ENCODE measurements around the gene IRX4.

The IRX4 gene

DNA sequence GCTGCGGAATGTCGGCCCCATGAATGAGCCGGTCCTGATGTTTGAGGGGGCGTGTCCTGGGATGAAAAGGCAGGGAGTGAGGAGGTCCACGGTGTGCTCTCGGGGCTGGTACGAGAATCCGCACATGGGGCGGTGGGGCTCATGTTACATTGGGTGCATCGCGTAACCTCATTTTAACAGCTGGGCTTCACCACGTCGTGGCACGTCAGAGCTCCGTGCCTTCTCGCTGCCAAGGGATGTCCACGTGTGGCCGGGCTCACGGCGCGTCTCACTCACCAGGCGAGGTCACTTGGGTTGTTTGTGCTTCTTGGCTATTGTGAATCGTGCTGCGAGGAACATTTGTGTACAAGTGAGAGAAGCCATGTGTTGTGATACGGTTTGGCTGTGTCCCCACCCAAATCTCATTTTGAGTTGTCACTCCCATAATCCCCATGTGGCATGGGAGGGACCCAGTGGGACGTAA is 29.1 kb upstream of the IRX4 start:
- Histone ChIP-seq H3K4me1 (ENCODE audit: insufficient read depth, low read length) (no peaks in the 10 kb centered on the region), H3K36me3 (ENCODE audit: insufficient read depth, low read length) (no peaks in the 10 kb centered on the region), H3K9ac (ENCODE audit: low read length) (no peak overlapping the region), H3K4me3 (ENCODE audit: low read depth in 1 of 2, low read length in 2 of 2) (no peak overlapping the region), H3K27ac (ENCODE audit: low read depth, low read length) (no peak overlapping the region), H3K27me3 (ENCODE audit: control insufficient read depth in 1 of 2, insufficient read depth in 2 of 2, low read length in 2 of 2) (no peaks in the 10 kb centered on the region), H3K9me3 (ENCODE audit: low read length) (no peaks in the 10 kb centered on the region)

DNA sequence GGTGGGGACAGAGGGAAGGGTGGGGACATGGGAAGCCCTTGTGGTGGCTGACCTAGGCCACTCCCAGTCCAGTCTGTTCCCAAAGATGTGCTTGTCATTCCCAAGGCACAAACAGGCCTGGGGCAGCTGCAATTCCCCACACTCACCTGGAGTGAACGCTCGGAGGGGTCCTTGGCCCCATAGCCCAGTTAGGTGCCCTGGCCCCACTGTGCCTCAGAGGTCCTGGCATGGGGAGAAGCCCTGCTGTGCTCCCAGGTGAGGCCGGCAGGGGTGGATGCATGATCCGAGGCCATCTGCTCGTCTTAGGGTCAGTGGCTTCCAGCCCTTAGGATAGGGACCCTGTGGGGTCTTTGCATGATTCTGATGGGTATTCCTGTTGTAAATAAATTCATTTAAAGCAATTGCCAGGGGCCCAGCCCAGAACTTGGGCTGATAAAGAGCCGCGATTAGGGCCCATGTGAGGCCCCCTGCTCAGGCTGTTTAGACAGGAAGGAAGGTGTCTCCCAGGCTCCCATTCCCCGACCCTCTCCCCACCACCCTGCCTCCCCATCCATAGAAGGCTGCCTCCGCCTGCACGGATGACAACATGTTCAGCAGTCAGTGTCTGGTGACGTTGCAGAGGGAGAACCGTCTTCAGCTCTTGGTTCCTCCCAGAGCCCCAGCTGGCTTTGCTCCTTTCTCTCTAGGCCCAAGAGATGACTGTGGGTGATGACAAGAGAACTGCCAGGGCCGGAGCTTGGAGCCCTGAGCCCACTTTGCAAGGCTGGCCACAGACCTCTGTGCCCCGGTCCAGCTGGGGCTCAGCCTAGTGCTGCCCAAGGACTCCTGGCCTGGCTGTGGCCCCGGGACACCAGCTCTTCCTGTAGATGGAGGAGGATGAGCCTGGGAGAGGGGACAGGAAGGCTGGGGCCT is 28.4 kb upstream of the IRX4 start:
- Histone ChIP-seq H3K27ac (ENCODE audit: low read depth, low read length) (no peak overlapping the region), H3K36me3 (ENCODE audit: insufficient read depth, low read length) (no peaks in the 10 kb centered on the region), H3K4me3 (ENCODE audit: low read depth in 1 of 2, low read length in 2 of 2) (no peak overlapping the region)

DNA sequence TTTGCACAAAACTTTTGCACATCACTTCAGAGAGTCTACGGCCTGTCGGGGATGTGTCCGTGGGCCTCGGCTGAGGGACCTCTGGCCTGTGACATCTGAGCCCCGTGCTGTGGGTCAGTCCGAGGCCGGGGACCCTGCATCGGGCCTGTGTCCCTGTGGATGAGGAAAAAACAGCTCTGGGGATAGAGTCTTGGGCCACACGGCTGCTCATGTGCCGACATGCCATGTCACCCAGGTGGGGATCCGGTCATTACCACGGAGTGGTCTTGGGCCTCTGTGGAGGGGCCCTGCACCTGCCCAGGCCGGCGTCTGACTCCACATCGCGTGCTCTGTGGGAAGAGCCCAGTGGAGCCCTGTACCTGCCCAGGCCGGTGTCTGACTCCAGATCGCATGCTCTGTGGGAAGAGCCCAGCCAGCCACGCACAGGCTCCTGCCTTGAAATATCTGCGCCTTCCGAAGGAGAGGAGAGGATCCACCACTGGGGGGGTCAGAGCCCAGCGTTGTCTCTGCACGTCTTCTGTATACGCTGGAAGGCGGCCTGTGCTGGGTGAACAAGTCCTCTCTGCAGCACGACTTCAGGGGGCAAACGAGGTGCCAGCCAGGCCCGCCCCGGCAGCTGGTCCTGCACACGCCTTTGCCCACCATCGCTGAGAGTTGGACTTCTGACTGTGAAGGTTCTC is 27.5 kb upstream of the IRX4 start:
- Histone ChIP-seq H3K9me3 (ENCODE audit: low read length) (no peaks in the 10 kb centered on the region), H3K4me1 (ENCODE audit: insufficient read depth, low read length) (no peaks in the 10 kb centered on the region), H3K27ac (ENCODE audit: low read depth, low read length) (no peak overlapping the region), H3K4me3 (ENCODE audit: low read depth in 1 of 2, low read length in 2 of 2) (no peak overlapping the region), H3K27me3 (ENCODE audit: control insufficient read depth in 1 of 2, insufficient read depth in 2 of 2, low read length in 2 of 2) (no peaks in the 10 kb centered on the region), H3K36me3 (ENCODE audit: insufficient read depth, low read length) (no peaks in the 10 kb centered on the region), H3K9ac (ENCODE audit: low read length) (no peak overlapping the region)

More for the DNA sequence above, 28.4 kb upstream of the IRX4 start:
- no peaks in the 10 kb centered on the region for H3K9me3 ChIP-seq (ENCODE audit: low read length)
- H3K9ac ChIP-seq (ENCODE audit: low read length): no peak overlapping the region
- no peaks in the 10 kb centered on the region for H3K4me1 ChIP-seq (ENCODE audit: insufficient read depth, low read length)
- H3K27me3 ChIP-seq (ENCODE audit: control insufficient read depth in 1 of 2, insufficient read depth in 2 of 2, low read length in 2 of 2): no peaks in the 10 kb centered on the region

DNA sequence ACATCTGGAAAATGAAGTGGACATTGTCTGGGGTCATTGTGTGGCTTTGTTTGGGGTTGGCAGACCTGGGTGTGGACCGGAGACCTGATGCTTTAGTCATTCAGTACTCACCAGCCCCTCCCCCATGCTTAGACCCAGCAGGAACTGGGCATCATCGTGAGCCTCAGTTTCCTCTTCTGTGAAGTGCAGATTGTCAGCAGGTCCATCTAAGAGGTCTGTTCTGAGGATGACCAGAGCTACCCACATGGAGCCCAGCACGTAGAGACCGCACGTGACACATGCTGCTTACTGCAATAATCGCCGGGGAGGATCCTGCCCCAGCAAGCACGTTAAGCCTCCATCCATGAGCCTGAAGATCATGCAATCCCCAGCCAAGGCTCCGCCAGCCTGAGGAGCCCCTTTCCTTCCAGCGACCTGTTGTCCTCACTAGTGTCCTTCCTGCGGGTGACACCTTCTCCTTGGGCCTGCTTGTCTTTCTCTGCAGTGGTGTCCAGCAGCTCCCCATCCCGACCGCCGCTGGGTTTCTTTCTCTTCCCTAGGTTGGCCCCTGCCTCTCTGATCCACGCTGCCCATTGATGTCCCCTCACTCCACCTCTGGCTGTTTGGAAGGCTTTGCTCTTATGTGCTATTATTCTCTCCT is 26.7 kb upstream of the IRX4 start:
- H3K9ac ChIP-seq (ENCODE audit: low read length): no peak overlapping the region
- H3K4me3 ChIP-seq (ENCODE audit: low read depth in 1 of 2, low read length in 2 of 2): no peak overlapping the region
- no peaks in the 10 kb centered on the region for H3K9me3 ChIP-seq (ENCODE audit: low read length)
- H3K36me3 ChIP-seq (ENCODE audit: insufficient read depth, low read length): no peaks in the 10 kb centered on the region
- H3K27ac ChIP-seq (ENCODE audit: low read depth, low read length): no peak overlapping the region
- no peaks in the 10 kb centered on the region for H3K4me1 ChIP-seq (ENCODE audit: insufficient read depth, low read length)
- H3K27me3 ChIP-seq (ENCODE audit: control insufficient read depth in 1 of 2, insufficient read depth in 2 of 2, low read length in 2 of 2): no peaks in the 10 kb centered on the region

DNA sequence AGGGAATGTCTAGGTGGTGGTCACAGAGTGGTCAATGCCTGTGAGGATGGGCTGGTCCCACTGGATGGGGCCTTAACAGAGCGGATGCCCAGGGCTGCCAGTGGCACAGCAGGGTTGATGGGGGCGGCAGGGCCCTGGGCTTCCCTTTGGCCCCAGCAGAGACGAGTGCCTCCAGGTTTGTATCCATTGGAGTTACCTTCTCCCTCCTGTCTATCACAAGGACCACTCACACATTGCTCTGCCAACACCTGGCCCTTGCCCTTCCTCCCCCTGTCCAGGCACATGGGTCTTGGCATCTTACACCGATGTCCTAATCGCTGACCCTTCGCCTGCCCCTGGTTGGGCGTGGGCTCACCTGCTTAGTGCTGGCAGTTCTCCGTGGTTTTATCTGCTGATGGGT is 26.2 kb upstream of the IRX4 start:
- H3K9ac ChIP-seq (ENCODE audit: low read length): no peak overlapping the region
- H3K27me3 ChIP-seq (ENCODE audit: control insufficient read depth in 1 of 2, insufficient read depth in 2 of 2, low read length in 2 of 2): no peaks in the 10 kb centered on the region
- H3K9me3 ChIP-seq (ENCODE audit: low read length): no peaks in the 10 kb centered on the region
- H3K36me3 ChIP-seq (ENCODE audit: insufficient read depth, low read length): no peaks in the 10 kb centered on the region
- no peak overlapping the region for H3K27ac ChIP-seq (ENCODE audit: low read depth, low read length)
- no peak overlapping the region for H3K4me3 ChIP-seq (ENCODE audit: low read depth in 1 of 2, low read length in 2 of 2)
- H3K4me1 ChIP-seq (ENCODE audit: insufficient read depth, low read length): no peaks in the 10 kb centered on the region

DNA sequence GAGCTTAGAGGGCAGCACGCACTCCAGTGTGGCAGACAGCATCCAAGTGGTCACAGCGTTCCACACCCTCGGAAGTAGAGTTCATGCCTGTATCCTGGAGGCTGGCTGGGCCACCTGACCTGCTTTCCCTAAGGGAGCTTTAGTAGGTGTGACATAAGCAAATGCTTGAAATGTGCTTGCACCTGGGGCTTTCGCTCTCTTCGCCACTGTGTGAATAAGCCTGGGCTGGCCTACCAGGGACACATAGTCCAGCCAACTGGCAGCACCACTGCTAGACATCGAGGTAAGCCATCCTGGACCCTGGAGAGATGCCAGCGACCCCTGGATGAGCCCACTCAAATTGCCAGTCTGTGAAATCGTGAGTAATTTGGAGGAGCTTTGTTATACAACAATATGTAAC is 24.9 kb upstream of the IRX4 start:
- Histone ChIP-seq H3K27me3 (ENCODE audit: control insufficient read depth in 1 of 2, insufficient read depth in 2 of 2, low read length in 2 of 2) (no peaks in the 10 kb centered on the region), H3K4me1 (ENCODE audit: insufficient read depth, low read length) (no peaks in the 10 kb centered on the region), H3K9ac (ENCODE audit: low read length) (no peak overlapping the region), H3K36me3 (ENCODE audit: insufficient read depth, low read length) (no peaks in the 10 kb centered on the region), H3K4me3 (ENCODE audit: low read depth in 1 of 2, low read length in 2 of 2) (no peak overlapping the region), H3K27ac (ENCODE audit: low read depth, low read length) (no peak overlapping the region), H3K9me3 (ENCODE audit: low read length) (no peaks in the 10 kb centered on the region)

DNA sequence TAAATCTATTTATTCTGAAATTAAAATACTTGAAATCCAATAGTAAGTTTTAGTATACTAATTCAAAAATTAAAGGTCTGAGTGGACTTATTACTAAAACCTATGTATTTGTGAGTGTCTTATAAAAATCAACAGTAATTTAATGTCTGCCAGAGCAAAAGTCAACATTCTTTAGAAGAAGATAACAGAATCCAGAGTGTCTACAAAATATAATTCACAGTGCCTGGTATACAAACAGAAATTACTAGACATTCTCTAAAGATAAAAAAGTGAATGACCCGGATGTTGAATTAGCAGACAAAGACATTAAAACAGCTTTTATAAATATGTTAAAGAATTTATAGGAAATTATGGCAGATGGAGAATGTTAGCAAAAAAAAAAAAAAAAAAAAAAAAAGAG is 22.4 kb upstream of the IRX4 start:
- Histone ChIP-seq H3K4me1 (ENCODE audit: insufficient read depth, low read length) (no peaks in the 10 kb centered on the region), H3K36me3 (ENCODE audit: insufficient read depth, low read length) (no peaks in the 10 kb centered on the region), H3K9me3 (ENCODE audit: low read length) (no peaks in the 10 kb centered on the region), H3K27ac (ENCODE audit: low read depth, low read length) (no peak overlapping the region), H3K4me3 (ENCODE audit: low read depth in 1 of 2, low read length in 2 of 2) (no peak overlapping the region), H3K27me3 (ENCODE audit: control insufficient read depth in 1 of 2, insufficient read depth in 2 of 2, low read length in 2 of 2) (no peaks in the 10 kb centered on the region), H3K9ac (ENCODE audit: low read length) (no peak overlapping the region)

DNA sequence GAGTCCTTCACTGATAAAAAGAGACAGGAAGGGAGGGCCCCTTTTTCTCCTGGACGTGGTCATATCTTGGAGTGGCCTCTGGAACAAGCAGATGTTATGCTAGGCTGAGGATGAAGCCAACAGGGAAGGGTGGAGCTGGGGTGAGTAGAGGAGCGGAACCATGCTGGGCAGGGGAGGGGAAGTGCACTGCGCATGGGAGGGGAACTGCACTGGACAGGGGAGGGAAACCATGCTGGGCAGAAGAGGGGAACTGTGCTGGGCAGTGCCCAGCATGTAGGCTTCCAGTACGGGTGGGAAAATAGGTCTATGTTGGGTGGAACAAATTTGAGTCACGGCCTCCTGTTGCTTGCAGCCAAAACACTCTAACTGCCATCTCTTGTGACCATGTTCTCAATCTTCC is 19.3 kb upstream of the IRX4 start:
- Histone ChIP-seq H3K27me3 (ENCODE audit: control insufficient read depth in 1 of 2, insufficient read depth in 2 of 2, low read length in 2 of 2) (no peaks in the 10 kb centered on the region), H3K36me3 (ENCODE audit: insufficient read depth, low read length) (no peaks in the 10 kb centered on the region), H3K9me3 (ENCODE audit: low read length) (no peaks in the 10 kb centered on the region)

DNA sequence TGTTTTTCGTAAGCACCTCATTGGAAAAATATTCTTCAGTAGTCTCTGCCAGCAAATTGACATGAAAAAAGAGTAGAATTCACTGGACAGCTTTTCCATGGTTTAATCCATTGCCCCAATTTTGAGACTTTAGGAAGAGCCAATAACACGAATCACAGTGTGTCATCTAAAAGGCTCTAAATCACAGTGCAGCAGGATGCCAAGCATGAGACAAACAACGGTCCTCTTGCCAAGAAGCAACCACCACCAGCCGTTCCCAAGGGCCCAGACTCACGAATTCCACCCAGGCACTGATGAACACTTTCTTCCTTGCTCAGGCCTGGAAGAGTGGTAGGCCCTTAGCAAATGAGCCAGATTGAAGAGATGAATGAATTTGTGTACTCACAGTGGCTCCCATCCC is 18.3 kb upstream of the IRX4 start:
- Histone ChIP-seq H3K9me3 (ENCODE audit: low read length) (no peaks in the 10 kb centered on the region), H3K27me3 (ENCODE audit: control insufficient read depth in 1 of 2, insufficient read depth in 2 of 2, low read length in 2 of 2) (no peaks in the 10 kb centered on the region), H3K36me3 (ENCODE audit: insufficient read depth, low read length) (no peaks in the 10 kb centered on the region), H3K4me1 (ENCODE audit: insufficient read depth, low read length) (no peaks in the 10 kb centered on the region), H3K27ac (ENCODE audit: low read depth, low read length) (no peak overlapping the region), H3K4me3 (ENCODE audit: low read depth in 1 of 2, low read length in 2 of 2) (no peak overlapping the region), H3K9ac (ENCODE audit: low read length) (no peak overlapping the region)

More for the DNA sequence above, 19.3 kb upstream of the IRX4 start:
- no peak overlapping the region for H3K9ac ChIP-seq (ENCODE audit: low read length)
- no peak overlapping the region for H3K4me3 ChIP-seq (ENCODE audit: low read depth in 1 of 2, low read length in 2 of 2)
- H3K4me1 ChIP-seq (ENCODE audit: insufficient read depth, low read length): no peaks in the 10 kb centered on the region
- no peak overlapping the region for H3K27ac ChIP-seq (ENCODE audit: low read depth, low read length)

DNA sequence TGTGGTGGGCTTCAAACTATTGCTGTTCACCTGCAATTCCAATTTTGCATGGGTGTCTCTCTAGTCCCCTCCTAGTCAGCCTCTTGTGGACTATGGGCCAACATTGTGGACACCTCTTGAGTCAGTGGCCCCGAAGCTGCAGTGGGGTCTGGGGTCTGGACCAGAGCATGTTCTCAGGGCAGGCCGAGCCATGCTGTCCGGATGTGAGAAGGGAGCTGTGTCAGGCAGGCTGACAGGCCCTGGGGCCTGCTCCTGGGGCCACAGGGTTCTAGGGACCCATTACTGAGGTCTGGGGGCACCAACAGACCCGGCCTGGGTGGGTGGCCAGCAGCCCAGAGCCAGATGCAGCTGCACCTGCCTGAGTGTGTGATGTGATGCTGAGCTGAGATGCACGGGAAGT is 16.5 kb upstream of the IRX4 start:
- no peaks in the 10 kb centered on the region for H3K4me1 ChIP-seq (ENCODE audit: insufficient read depth, low read length)
- H3K27ac ChIP-seq (ENCODE audit: low read depth, low read length): no peak overlapping the region
- no peak overlapping the region for H3K4me3 ChIP-seq (ENCODE audit: low read depth in 1 of 2, low read length in 2 of 2)
- H3K27me3 ChIP-seq (ENCODE audit: control insufficient read depth in 1 of 2, insufficient read depth in 2 of 2, low read length in 2 of 2): peaks cover 0 to 3% of the 10 kb centered on the region in 2 donors
- no peak overlapping the region for H3K9ac ChIP-seq (ENCODE audit: low read length)
- no peaks in the 10 kb centered on the region for H3K36me3 ChIP-seq (ENCODE audit: insufficient read depth, low read length)
- H3K9me3 ChIP-seq (ENCODE audit: low read length): no peaks in the 10 kb centered on the region

DNA sequence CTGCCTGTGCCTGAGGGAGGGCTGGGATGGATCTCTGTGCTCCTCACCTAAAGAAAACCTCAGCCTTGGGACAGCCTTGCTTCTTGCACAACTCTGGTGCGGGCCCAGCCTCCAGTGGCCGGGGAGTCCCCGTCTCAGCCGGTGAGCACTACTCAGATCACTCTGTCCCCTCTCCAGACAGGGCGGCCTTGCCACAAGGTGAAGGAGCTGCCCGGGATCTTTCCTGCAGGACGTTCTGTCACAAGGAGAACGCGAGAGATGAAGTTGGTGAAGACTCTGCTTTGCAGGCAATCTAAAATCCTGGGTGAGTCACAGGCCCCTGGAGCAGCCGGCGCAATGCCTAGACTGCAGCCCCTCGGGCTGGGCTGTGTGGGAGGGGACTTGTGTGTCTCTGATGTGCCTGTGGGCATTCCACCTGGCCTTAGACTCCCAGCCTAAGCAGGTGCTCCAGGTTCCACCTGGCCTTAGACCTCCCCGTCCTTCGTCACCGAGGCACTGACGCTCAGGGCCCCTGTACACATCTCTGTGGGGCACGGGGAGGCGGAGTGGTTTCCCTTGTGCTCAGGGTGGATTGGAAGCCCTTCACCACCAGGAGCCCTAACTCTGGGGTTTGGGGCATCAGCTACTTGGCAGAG is 15.2 kb upstream of the IRX4 start:
- H3K36me3 ChIP-seq (ENCODE audit: insufficient read depth, low read length): no peaks in the 10 kb centered on the region
- no peak overlapping the region for H3K27ac ChIP-seq (ENCODE audit: low read depth, low read length)
- no peak overlapping the region for H3K4me3 ChIP-seq (ENCODE audit: low read depth in 1 of 2, low read length in 2 of 2)
- no peak overlapping the region for H3K9ac ChIP-seq (ENCODE audit: low read length)
- H3K4me1 ChIP-seq (ENCODE audit: insufficient read depth, low read length): no peaks in the 10 kb centered on the region
- H3K9me3 ChIP-seq (ENCODE audit: low read length): no peaks in the 10 kb centered on the region
- H3K27me3 ChIP-seq (ENCODE audit: control insufficient read depth in 1 of 2, insufficient read depth in 2 of 2, low read length in 2 of 2): peaks cover 0 to 3% of the 10 kb centered on the region in 2 donors
